Ovary (tissue), 3 donors: ENCODE data around the gene CACNA2D1.

Source experiments
- CTCF ChIP-seq, 3 donors: fragments of 450-650 bp in 2 of 3; fragments of 200-600 bp in 1 of 3; IDR thresholded peaks; one replicate each; pipeline versions ENCODE4 v1.5.1 to v1.8.0; 2016 to 2022; ENCODE audit warnings: antibody characterized with exemption in 3 of 3, mild to moderate bottlenecking in 1 of 3
- POLR2A ChIP-seq: fragments of 450-650 bp; IDR thresholded peaks from one replicate; pipeline ENCODE4 v1.6.1; 2017; ENCODE audit warnings: antibody characterized with exemption, mild to moderate bottlenecking, moderate library complexity
- donor health status: DM: no; HTN: no; CAD: no.

- no peak for TF ChIP-seq CTCF (IDR thresholded peaks at IDR 0.05)
- no peak for TF ChIP-seq POLR2A
Measured at GRCh38 chr7:82450759-82451158, 7.2 kb upstream of the CACNA2D1 start.
